ENCODE data around the gene FAM149B1. TPM values are rescaled to one million over a fixed set of nuclear protein-coding genes. Genes with fewer than 3 reads are reported as not detected.

Gene FAM149B1
- total RNA-seq, 1 experiment from 2014 or later: 10.9 TPM

GRCh38 chr10:73263693-73264347, 95.9 kb downstream of the FAM149B1 start:
- ChIA-PET POLR2A (ENCODE audit: low non-redundant PET) (no interaction called here), CTCF (interaction anchor here (0.9 kb wide), 1 partner anchor 26 kb away, joined by 3 read pairs; no protein-coding TSS in a partner anchor)
- DNase-seq (ENCODE audit: low spot score): peak; percentile 42
- intact Hi-C loops (cut with micrococcal nuclease; ENCODE audit: unreplicated experiment): loop anchor here (1.0 kb wide), 1 partner anchor 380 kb away; no protein-coding TSS in a partner anchor
- H3K9me3 ChIP-seq (ENCODE audit: low read depth, low read length, poor library complexity, severe bottlenecking): no peaks in the 10 kb centered on the region
- no peaks in the 10 kb centered on the region for H3K36me3 ChIP-seq (ENCODE audit: insufficient read depth, low read length, poor library complexity, severe bottlenecking)
- no peak overlapping the region for H3K27ac ChIP-seq (ENCODE audit: low read depth, low read length, poor library complexity, severe bottlenecking)
- no peaks in the 10 kb centered on the region for H3K27me3 ChIP-seq (replicated peaks; ENCODE audit: insufficient read depth, low read depth, low read length, poor library complexity)
- no TSS peak for BruUV-seq (replicated peaks)
- peaks cover 5% of the 10 kb centered on the region for H3K4me1 ChIP-seq (ENCODE audit: insufficient read depth, low read length, poor library complexity, severe bottlenecking)
- peak; percentile 72 for TF ChIP-seq CTCF (conservative IDR thresholded peaks at IDR 0.05; ENCODE audit: low read depth, low read length)
- no peak for TF ChIP-seq EZH2 (IDR thresholded peaks at IDR 0.05; ENCODE audit: borderline replicate concordance, low read depth, low read length, poor library complexity, severe bottlenecking)
- no peak overlapping the region for H3K4me3 ChIP-seq (ENCODE audit: low read depth, low read length, poor library complexity, severe bottlenecking)

- POLR2A ChIA-PET (ENCODE audit: low non-redundant PET): no interaction called here
- no peak for TF ChIP-seq EZH2 (IDR thresholded peaks at IDR 0.05; ENCODE audit: borderline replicate concordance, low read depth, low read length, poor library complexity, severe bottlenecking)
- TF ChIP-seq CTCF (conservative IDR thresholded peaks at IDR 0.05; ENCODE audit: low read depth, low read length): no peak
- CTCF ChIA-PET: interaction anchor here (0.9 kb wide), 1 partner anchor 27 kb away, joined by 3 read pairs; no protein-coding TSS in a partner anchor
- DNase-seq (ENCODE audit: low spot score): no peak
- Histone ChIP-seq H3K27ac (ENCODE audit: low read depth, low read length, poor library complexity, severe bottlenecking) (no peak overlapping the region), H3K4me3 (ENCODE audit: low read depth, low read length, poor library complexity, severe bottlenecking) (no peak overlapping the region), H3K9me3 (ENCODE audit: low read depth, low read length, poor library complexity, severe bottlenecking) (no peaks in the 10 kb centered on the region), H3K36me3 (ENCODE audit: insufficient read depth, low read length, poor library complexity, severe bottlenecking) (no peaks in the 10 kb centered on the region), H3K4me1 (ENCODE audit: insufficient read depth, low read length, poor library complexity, severe bottlenecking) (peaks cover 5% of the 10 kb centered on the region), H3K27me3 (replicated peaks; ENCODE audit: insufficient read depth, low read depth, low read length, poor library complexity) (no peaks in the 10 kb centered on the region)
- intact Hi-C loops (cut with micrococcal nuclease; ENCODE audit: unreplicated experiment): loop anchor here (1.0 kb wide), 1 partner anchor 380 kb away; no protein-coding TSS in a partner anchor
- no TSS peak for BruUV-seq (replicated peaks)
These were observed 96.5 kb downstream of the FAM149B1 start for GRCh38 chr10:73264423-73264822.

GRCh38 chr10:73281097-73281496, 113.2 kb downstream of the FAM149B1 start:
- ChIA-PET POLR2A (ENCODE audit: low non-redundant PET) (no interaction called here), CTCF (no interaction called here)
- no peak for DNase-seq (ENCODE audit: low spot score)
- Histone ChIP-seq H3K27ac (ENCODE audit: low read depth, low read length, poor library complexity, severe bottlenecking) (no peak overlapping the region), H3K9me3 (ENCODE audit: low read depth, low read length, poor library complexity, severe bottlenecking) (peaks cover 4% of the 10 kb centered on the region), H3K27me3 (replicated peaks; ENCODE audit: insufficient read depth, low read depth, low read length, poor library complexity) (no peaks in the 10 kb centered on the region), H3K36me3 (ENCODE audit: insufficient read depth, low read length, poor library complexity, severe bottlenecking) (no peaks in the 10 kb centered on the region), H3K4me3 (ENCODE audit: low read depth, low read length, poor library complexity, severe bottlenecking) (no peak overlapping the region), H3K4me1 (ENCODE audit: insufficient read depth, low read length, poor library complexity, severe bottlenecking) (no peaks in the 10 kb centered on the region)
- no peak for TF ChIP-seq CTCF (conservative IDR thresholded peaks at IDR 0.05; ENCODE audit: low read depth, low read length)
- TF ChIP-seq EZH2 (IDR thresholded peaks at IDR 0.05; ENCODE audit: borderline replicate concordance, low read depth, low read length, poor library complexity, severe bottlenecking): no peak
- intact Hi-C loops (cut with micrococcal nuclease; ENCODE audit: unreplicated experiment): no loop called here
- BruUV-seq (replicated peaks): no TSS peak
